Cardiac fibroblast (primary cell): ENCODE measurements around the gene INO80E.

ENCODE experiments used
- DNase-seq, 2 donors: peaks; one replicate each; pipeline versions ENCODE4 v3.0.0 to v3.0.0-alpha.2; 2010; ENCODE audit warnings: low read depth in 2 of 2
- H3K4me3 ChIP-seq, 2 donors: replicated peaks in 1 of 2; 1 replicate in 1 of 2; 2 replicates in 1 of 2; pipeline ENCODE4 v1.5.1; 2011; ENCODE audit warnings: low read depth in 2 of 2, low read length in 2 of 2, mild to moderate bottlenecking in 2 of 2, moderate library complexity in 1 of 2
- CTCF ChIP-seq: IDR thresholded peaks from one replicate; pipeline ENCODE4 v1.5.1; 2011; ENCODE audit warnings: low read depth, mild to moderate bottlenecking, low read length, inconsistent platforms

Gene INO80E

GRCh38 chr16:30006659-30007377 is 10.8 kb downstream of the INO80E start:
- no peak for TF ChIP-seq CTCF
- no peak overlapping the region for H3K4me3 ChIP-seq
- no peak for DNase-seq

DNA sequence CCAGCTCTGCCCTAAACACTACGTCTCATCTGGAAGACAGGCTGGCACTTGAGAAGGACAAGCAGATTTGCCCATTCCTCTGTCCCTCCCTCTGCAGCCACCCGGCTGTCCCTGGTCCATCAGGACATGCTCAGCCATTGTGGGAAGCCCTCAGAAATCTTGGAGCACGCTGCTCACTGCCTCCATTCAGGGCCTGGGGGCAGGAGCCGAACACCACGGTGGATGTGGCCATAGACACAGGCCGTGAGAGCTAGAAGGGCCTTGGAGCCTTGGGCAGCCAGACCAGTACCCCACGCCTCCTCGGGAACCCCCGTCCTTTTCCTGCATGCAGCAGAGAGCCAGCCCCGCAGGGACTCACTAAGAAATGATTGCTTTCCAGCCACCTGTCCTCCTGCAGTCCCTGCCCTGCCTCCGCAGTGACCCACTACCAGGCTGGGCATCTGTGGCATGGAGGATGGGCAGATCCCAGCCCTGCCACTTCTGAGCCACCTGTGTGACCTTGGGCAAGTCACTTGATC is 11.4 kb downstream of the INO80E start:
- DNase-seq, result no peak
- no peak for TF ChIP-seq CTCF
- H3K4me3 ChIP-seq, result no peak overlapping the region

- DNase-seq, result no peak
- no peak overlapping the region for H3K4me3 ChIP-seq
- TF ChIP-seq CTCF, result no peak
Measured at GRCh38 chr16:30009085-30009862, 13.2 kb downstream of the INO80E start.

- no peak overlapping the region for H3K4me3 ChIP-seq
Measured at GRCh38 chr16:30009990-30010843, 14.2 kb downstream of the INO80E start.

GRCh38 chr16:30010844-30011713 is 15.0 kb downstream of the INO80E start, which contains the start of gene DOC2A:
Gene DOC2A (minus strand): TSS chr16:30011027. CDS start chr16:30010222, 805 bp downstream.
- TF ChIP-seq CTCF, result no peak
- peak within 1 kb of the TSS; percentile 36 to 40 for H3K4me3 ChIP-seq
- DNase-seq, result no peak

More at GRCh38 chr16:30009990-30010843, 14.2 kb downstream of the INO80E start:
- DNase-seq, result no peak
- no peak for TF ChIP-seq CTCF
